Activated effector memory CD4-positive, alpha-beta T cell treated with Interleukin-2 at 50 U/mL for 16 hours (primary cell): Measurements from ENCODE around the gene RICTOR.
"Not testable (repeated sequence)": the region's sequence is repeated elsewhere in the genome, so short reads cannot be mapped to it uniquely, and the experiment has no call there.

Experiments
- DNase-seq: peaks from one replicate; pipeline ENCODE4 v3.0.0-alpha.2; 2020

The RICTOR gene

DNA sequence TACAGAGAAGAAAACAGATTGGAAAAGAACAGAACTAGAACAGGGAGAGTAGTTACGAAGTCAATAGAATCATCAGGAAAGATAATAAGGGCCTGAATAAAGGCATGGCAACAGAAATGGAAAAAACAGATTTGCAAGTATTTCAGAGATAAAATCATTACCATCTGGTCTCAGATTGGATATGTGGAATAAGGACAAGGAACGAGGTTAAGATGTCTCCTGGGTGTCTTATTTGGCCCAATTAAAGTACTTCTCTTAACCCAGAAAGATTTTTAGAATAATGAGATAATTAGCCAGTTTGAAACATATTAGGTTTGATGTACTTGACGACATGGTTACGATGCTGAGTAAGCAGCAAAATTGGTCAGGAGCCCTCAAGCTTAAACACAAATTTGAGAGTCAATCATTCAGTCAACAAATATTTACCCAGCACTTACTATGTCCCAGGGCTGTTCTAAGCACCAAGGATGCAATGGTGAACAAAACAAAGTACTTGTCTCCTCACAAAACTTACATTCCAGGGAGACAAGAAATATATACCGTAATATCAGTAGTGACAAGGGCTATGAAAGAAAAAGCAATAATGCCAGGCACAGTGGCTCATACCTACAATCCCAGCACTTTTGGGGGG lies 18.3 kb downstream of the RICTOR start:
- no peak for DNase-seq

DNA sequence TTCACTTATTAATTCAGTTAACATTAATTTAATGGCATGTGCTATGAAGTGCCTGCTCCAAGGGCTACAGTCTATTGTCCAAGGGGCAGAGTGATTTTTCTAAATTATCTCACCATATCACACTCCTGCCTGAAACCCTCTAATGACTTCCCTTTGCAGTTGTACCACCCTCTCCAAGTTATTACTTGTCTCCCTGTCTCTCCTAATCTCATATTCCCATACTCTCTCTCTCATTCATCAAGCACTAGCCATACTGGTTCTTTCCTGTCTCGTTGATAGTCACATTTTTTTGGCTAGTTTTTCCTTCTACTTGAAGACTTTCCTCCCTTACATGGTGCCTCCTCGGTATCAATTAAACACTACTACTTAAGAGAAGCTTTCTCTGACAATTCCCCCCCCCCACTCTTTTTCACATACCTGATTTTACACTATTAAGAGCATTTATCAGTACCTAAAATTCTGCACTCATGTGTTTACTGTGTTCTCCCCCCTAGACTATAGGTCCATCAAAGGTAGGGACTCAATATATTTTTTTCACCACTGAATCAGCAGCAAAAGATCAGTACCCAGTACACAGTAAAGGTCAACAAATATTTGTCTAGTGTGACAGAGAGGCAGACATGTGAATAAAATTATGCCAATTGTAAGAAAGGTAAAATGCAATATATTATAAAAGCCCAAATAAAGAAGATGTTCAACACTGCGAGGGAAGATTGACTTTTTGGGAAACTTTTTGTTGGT lies 19.0 kb downstream of the RICTOR start:
- no peak for DNase-seq

- DNase-seq = no peak
These were observed 21.0 kb downstream of the RICTOR start for GRCh38 chr5:39053189-39053588.

GRCh38 chr5:39052141-39052540 lies 22.1 kb downstream of the RICTOR start:
- DNase-seq = no peak

DNA sequence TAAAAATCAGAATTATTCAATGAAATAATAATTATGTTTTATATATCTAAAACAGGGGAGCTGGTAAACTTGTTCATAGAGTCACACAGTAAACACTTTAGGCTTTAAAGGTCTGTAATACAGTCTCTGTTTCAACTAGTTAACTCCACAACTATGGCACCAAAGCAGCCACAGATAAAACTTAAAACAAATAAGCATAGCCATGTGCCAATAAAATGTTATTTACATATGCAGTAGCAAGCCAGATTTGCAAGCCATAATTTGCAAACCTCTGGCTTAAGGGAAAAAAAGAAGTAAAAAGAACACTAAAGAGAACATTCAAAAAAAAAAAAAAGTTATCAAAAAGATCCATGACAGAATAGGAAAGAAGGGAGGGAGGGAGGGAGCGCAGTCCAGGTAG lies 24.9 kb downstream of the RICTOR start:
- DNase-seq = no peak

DNA sequence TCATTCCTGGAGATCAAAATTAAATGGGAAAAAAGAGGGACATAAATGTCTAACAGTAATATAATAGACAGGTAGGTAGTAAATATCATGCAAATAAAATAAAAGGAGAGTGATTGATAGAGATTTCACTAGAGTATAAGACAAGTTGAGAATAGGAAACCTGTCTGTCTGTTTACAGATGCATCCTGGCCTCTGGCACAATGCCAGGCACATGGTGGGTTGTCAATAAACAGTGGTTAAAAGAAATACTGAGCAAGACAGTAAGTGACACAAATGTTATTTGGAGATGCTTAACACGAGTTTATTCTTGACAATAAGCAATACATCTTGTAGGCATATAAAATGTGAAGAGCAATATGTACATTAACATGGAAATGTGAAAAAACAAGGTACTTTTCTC lies 33.3 kb downstream of the RICTOR start:
- DNase-seq = no peak

DNA sequence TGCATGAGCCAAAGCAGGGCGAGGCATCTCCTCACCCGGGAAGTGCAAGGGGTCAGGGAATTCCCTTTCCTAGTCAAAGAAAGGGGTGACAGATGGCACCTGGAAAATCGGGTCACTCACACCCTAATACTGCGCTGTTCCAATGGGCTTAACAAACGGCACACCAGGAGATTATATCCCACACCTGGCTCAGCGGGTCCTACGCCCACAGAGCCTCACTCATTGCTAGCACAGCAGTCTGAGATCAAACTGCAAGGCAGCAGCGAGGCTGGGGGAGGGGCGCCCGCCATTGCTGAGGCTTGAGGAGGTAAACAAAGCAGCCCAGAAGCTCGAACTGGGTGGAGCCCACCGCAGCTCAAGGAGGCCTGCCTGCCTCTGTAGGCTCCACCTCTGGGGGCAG lies 39.7 kb downstream of the RICTOR start:
- DNase-seq = not testable (repeated sequence)

DNA sequence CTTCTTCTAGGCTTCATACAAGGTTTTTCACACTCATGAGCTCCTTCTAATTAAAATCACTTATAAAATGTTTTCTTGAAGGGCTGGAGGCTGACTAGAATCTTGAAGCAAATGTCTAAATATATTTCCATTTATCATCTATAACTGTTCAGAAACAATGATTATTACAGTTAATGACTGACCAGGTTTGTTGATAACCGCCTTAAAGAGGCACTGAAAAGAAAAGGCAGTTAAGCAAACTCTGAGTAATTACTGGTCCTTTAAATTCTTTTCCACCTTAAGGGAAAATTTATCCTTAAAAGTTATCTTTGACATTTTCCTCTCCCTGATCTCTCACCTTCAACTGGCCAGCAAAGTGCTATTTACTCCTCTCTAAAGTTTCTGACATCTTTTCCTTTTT lies 43.2 kb downstream of the RICTOR start:
- DNase-seq = no peak

DNA sequence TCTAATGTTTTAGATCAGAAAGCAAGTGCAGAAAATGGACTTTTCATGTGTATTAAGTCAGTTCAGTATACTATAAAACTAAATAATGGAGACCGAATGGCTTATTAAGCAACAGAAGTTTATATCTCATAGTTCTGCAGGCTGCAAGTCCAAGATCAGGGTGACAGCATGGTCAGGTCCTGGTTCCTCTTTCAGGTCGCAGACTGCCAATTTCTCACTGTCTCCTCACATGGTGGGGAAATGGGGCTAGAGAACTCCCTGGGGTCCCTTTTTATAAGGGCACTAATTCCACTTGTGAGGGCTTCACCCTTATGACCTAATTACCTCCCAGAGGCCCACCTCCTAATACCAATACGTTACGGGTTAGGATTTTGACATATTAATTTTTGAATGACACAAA lies 48.7 kb downstream of the RICTOR start:
- DNase-seq = no peak

DNA sequence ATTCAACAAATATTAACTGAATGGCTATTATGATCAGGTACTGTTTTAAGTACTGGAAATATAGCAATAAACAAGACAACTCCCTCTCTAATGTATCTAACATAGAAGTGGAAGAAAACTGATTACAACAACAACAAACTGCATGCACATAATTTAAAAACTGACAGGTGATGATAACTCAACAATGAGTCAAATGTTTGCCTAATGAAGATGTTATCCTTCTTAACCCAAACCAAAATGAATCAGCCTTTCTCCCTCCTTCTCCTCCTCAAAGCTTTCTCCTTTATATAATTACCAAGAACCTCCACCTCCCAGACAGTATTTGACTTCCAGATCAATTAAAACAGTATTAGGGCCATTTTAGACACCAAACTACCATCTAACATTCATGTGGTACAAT lies 49.3 kb downstream of the RICTOR start:
- DNase-seq = no peak

GRCh38 chr5:39024005-39024404 lies 50.2 kb downstream of the RICTOR start:
- DNase-seq = no peak

- no peak for DNase-seq
These were observed 51.1 kb downstream of the RICTOR start for GRCh38 chr5:39023121-39023520.

- DNase-seq = no peak
These were observed 52.0 kb downstream of the RICTOR start for GRCh38 chr5:39022151-39022550.

- DNase-seq = no peak
These were observed 52.8 kb downstream of the RICTOR start for GRCh38 chr5:39021413-39021812.

- DNase-seq = no peak
These were observed 53.7 kb downstream of the RICTOR start for GRCh38 chr5:39020458-39020857.

GRCh38 chr5:39019254-39019653 lies 54.9 kb downstream of the RICTOR start:
- DNase-seq = no peak

- no peak for DNase-seq
These were observed 56.7 kb downstream of the RICTOR start for GRCh38 chr5:39017504-39017903.

DNA sequence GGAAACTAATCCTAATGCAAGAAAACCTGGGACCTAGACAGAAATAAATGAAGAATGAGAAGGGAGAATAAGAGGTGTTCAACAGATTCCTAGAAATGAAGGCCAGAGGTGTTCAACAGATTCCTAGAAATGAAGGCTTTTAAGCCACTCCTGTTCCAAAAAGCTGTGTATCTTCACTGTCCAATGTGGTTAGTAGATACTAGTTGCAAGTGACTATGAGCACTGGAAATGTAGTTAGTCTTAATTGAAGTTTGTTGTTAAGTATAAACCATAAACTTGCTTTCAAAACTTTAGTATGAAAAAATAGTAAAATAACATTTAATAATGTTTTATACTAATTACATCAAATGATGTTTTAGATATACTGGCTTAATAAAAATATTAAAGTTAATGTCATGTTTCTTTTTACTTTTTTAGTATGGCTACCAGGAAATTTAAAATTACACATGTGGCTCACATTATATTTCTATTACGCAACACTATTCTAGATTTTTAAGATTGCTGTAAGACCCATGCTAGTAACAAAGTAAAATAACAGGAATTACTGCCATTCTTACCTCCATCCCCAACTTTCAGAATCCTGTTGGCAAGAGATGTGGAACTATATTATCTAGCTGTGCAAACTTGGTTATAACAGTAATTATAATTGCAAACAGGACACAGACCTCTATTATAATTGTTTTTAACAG lies 57.5 kb downstream of the RICTOR start:
- no peak for DNase-seq

- DNase-seq = no peak
These were observed 58.2 kb downstream of the RICTOR start for GRCh38 chr5:39015743-39016586.

DNA sequence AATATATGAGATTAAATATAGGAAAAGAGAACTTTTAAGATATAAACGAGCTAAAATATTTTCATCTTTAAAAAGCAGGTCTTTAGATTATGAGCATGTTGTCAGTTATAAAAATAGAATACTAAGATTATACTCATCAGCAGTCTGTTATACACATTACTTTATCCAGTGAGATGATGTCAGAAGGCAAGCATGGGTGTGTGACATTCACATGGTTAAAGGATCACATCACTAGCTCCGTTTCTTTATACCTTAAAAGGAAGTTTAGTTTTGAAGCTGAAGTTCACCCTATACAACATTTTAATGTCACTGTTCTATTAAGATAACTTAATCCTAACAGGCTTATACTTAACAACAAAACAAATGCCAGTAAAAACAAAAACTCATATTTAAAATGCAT lies 59.6 kb downstream of the RICTOR start:
- no peak for DNase-seq

DNA sequence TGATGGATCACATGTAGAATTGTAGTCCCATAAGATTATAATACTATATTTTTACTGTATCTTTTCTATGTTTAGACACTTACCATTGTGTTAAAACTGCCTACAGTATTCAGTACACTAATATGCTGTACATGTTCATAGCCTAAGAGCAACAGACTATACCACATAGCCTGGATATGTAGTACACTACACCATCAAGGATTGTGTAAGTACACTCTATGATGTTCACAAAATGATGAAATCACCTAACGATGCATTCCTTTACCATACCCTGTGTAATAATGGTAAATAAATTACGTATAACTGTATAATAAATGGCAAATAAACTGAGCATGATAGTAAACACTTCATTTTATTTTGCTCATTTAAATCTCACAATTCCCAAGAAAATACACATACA lies 60.3 kb downstream of the RICTOR start:
- DNase-seq = no peak

DNA sequence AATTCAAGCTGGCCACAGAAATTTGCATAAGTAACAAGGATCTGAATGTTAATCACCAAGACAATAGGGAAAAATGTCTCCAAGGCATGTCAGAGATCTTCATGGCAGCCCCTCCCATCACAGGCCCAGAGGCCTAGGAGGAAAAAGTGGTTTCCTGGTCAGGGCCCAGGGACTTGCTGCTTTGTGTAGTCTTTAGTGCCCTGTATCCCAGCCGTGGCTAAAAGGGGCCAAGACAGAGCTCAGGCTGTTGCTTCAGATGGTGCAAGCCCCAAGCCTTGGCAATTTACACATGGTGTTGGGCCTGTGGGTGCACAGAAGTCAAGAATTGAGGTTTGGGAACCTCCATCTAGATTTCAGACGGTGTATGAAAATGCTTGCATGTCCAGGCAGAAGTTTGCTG lies 63.2 kb downstream of the RICTOR start:
- DNase-seq = not testable (repeated sequence)

DNA sequence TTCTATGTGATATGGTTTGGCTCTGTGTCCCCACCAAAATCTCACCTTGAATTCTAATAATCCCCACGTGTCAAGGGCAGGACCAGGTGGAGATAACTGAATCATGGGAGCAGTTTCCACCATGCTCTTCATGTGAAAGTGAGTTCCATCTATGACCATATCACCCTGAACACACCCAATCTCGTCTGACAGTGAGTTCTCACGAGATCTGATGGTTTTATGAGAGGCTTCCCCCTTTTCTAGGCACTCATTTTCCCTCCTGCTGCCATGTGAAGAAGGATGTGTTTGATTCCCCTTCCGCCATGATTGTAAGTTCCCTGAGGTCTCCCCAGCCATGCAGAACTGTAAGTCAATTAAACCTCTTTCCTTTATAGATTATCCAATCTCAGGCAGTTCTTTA lies 64.2 kb downstream of the RICTOR start:
- DNase-seq = no peak
